DND-41 (cell line): ENCODE measurements around the gene GLCE.

ENCODE experiments used
- CTCF ChIP-seq: IDR thresholded peaks from 2 replicates; pipeline ENCODE4 v1.5.1; 2012; ENCODE audit warnings: borderline replicate concordance, low read length, moderate library complexity, mild to moderate bottlenecking; ENCODE audit not compliant: poor library complexity, severe bottlenecking; ENCODE audit errors: extremely low read depth
- EZH2 ChIP-seq: IDR thresholded peaks from 3 replicates; pipeline ENCODE4 v1.6.1; 2012; ENCODE audit warnings: borderline replicate concordance, low read depth, mild to moderate bottlenecking, moderate library complexity, low read length, inconsistent platforms; ENCODE audit not compliant: severe bottlenecking

DNA sequence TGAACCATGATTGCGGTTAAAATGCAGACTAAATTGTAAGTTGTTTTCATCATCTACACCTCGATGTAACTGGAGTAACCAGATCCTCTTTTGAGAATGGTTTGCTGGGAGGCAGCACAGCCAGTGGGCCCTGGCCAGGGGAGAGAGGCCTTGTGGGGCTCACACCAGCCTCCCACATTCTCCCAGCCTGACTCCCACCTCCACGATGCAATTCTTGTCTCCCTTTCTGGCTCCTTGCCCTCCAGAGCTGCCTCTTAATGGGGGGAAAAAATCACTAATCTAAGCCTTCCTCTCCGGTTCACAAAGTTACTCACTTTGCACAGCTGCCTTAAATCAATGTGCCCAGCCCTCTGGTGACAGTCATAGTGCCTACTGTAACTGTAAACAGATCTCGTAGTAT is 120.3 kb downstream of the GLCE start:
- no peak for TF ChIP-seq CTCF
- no peak for TF ChIP-seq EZH2
